ENCODE results near the gene KLF5.
"Not testable (repeated sequence)": the region's sequence is repeated elsewhere in the genome, so short reads cannot be mapped to it uniquely, and the experiment has no call there.

KLF5 gene

GRCh38 chr13:73090116-73090822 lies 31.5 kb downstream of the KLF5 start:
- H4K20me1 ChIP-seq = no peaks in the 10 kb centered on the region
- H3K4me3 ChIP-seq = no peak overlapping the region
- H3K36me3 ChIP-seq = no peaks in the 10 kb centered on the region
- no peak overlapping the region for H3K9ac ChIP-seq
- 0 out of 20 replicates have a peak, but pooled peaks cover 0 to 4% (median 0%) of the 10 kb centered on the region in 10 experiments for H3K4me1 ChIP-seq
- H3K4me2 ChIP-seq = no peak overlapping the region
- no peak overlapping the region for H3K27ac ChIP-seq
- no peaks in the 10 kb centered on the region for H3K27me3 ChIP-seq
- no peak for TF ChIP-seq Cebpa-rat (IDR thresholded peaks at IDR 0.05)
- peaks cover 13 to 22% (median 17%) of the 10 kb centered on the region in 11 experiments for H3K9me3 ChIP-seq (replicated peaks in 1 of 11)

GRCh38 chr13:73090823-73091187 lies 32.0 kb downstream of the KLF5 start:
- no peaks in the 10 kb centered on the region for H4K20me1 ChIP-seq
- TF ChIP-seq Cebpa-rat (IDR thresholded peaks at IDR 0.05) = no peak
- H3K27ac ChIP-seq = no peak overlapping the region
- H3K9me3 ChIP-seq (replicated peaks in 1 of 11) = peaks cover 13 to 22% (median 17%) of the 10 kb centered on the region in 11 experiments
- no peak overlapping the region for H3K4me3 ChIP-seq
- H3K4me2 ChIP-seq = no peak overlapping the region
- H3K27me3 ChIP-seq = no peaks in the 10 kb centered on the region
- 0 out of 20 replicates have a peak, but pooled peaks cover 0 to 4% (median 0%) of the 10 kb centered on the region in 10 experiments for H3K4me1 ChIP-seq
- H3K9ac ChIP-seq = no peak overlapping the region
- H3K36me3 ChIP-seq = no peaks in the 10 kb centered on the region

- Histone ChIP-seq H3K27ac (no peak overlapping the region), H3K9ac (no peak overlapping the region), H4K20me1 (no peaks in the 10 kb centered on the region), H3K36me3 (no peaks in the 10 kb centered on the region), H3K4me2 (no peak overlapping the region), H3K4me3 (no peak overlapping the region), H3K9me3 (replicated peaks in 1 of 11) (peaks cover 10 to 22% (median 14%) of the 10 kb centered on the region in 11 experiments), H3K27me3 (no peaks in the 10 kb centered on the region), H3K4me1 (0 out of 20 replicates have a peak, but pooled peaks cover 0 to 4% (median 0%) of the 10 kb centered on the region in 10 experiments)
- TF ChIP-seq Cebpa-rat (IDR thresholded peaks at IDR 0.05) = no peak
Observed at GRCh38 chr13:73092829-73093228, 34.0 kb downstream of the KLF5 start.

- Histone ChIP-seq H3K4me2 (no peak overlapping the region), H3K27ac (no peak overlapping the region), H3K27me3 (no peaks in the 10 kb centered on the region), H4K20me1 (no peaks in the 10 kb centered on the region), H3K4me1 (no peaks in the 10 kb centered on the region), H3K9me3 (replicated peaks in 1 of 11) (no peaks in the 10 kb centered on the region), H3K36me3 (no peaks in the 10 kb centered on the region), H3K4me3 (no peak overlapping the region), H3K9ac (no peak overlapping the region)
- TF ChIP-seq Cebpa-rat (IDR thresholded peaks at IDR 0.05) = no peak
Observed at GRCh38 chr13:73096173-73096572, 37.4 kb downstream of the KLF5 start.

- no peak overlapping the region for H3K4me2 ChIP-seq
- H3K27ac ChIP-seq = no peak overlapping the region
- H4K20me1 ChIP-seq = no peaks in the 10 kb centered on the region
- H3K4me1 ChIP-seq = no peaks in the 10 kb centered on the region
- no peaks in the 10 kb centered on the region for H3K27me3 ChIP-seq
- TF ChIP-seq Cebpa-rat (IDR thresholded peaks at IDR 0.05) = no peak
- H3K9me3 ChIP-seq (replicated peaks in 1 of 11) = no peaks in the 10 kb centered on the region
- H3K9ac ChIP-seq = no peak overlapping the region
- H3K36me3 ChIP-seq = no peaks in the 10 kb centered on the region
- H3K4me3 ChIP-seq = no peak overlapping the region
Observed at GRCh38 chr13:73096638-73097037, 37.8 kb downstream of the KLF5 start.

- not testable (repeated sequence) for H3K9me3 ChIP-seq (replicated peaks in 1 of 11); H3K4me1 ChIP-seq; H3K9ac ChIP-seq; H3K27me3 ChIP-seq; H4K20me1 ChIP-seq; H3K4me3 ChIP-seq; H3K27ac ChIP-seq; H3K4me2 ChIP-seq; H3K36me3 ChIP-seq
Observed at GRCh38 chr13:73100781-73101180, 42.0 kb downstream of the KLF5 start.

GRCh38 chr13:73101351-73102007 lies 42.7 kb downstream of the KLF5 start:
- Histone ChIP-seq H3K36me3 (no peaks in the 10 kb centered on the region), H3K9me3 (replicated peaks in 1 of 11) (no peaks in the 10 kb centered on the region), H3K4me1 (no peaks in the 10 kb centered on the region), H3K27ac (no peak overlapping the region), H3K9ac (no peak overlapping the region), H3K27me3 (no peaks in the 10 kb centered on the region), H3K4me3 (no peak overlapping the region), H4K20me1 (no peaks in the 10 kb centered on the region), H3K4me2 (no peak overlapping the region)
- no peak for TF ChIP-seq Cebpa-rat (IDR thresholded peaks at IDR 0.05)

- Histone ChIP-seq H3K27me3 (no peaks in the 10 kb centered on the region), H3K9ac (no peak overlapping the region), H3K27ac (no peak overlapping the region), H3K4me3 (no peak overlapping the region), H3K4me2 (no peak overlapping the region), H4K20me1 (no peaks in the 10 kb centered on the region), H3K4me1 (peaks cover 0 to 8% (median 0%) of the 10 kb centered on the region in 10 experiments; a peak in 4 of 20 replicates), H3K9me3 (replicated peaks in 1 of 11) (no peaks in the 10 kb centered on the region), H3K36me3 (no peaks in the 10 kb centered on the region)
- TF ChIP-seq Cebpa-rat (IDR thresholded peaks at IDR 0.05) = no peak
Observed at GRCh38 chr13:73103238-73103637, 44.4 kb downstream of the KLF5 start.

GRCh38 chr13:73106513-73107178 lies 47.8 kb downstream of the KLF5 start:
- Histone ChIP-seq H3K9ac (no peak overlapping the region), H3K27ac (no peak overlapping the region), H3K4me1 (peaks cover 0 to 8% (median 0%) of the 10 kb centered on the region in 10 experiments; a peak in 4 of 20 replicates), H3K27me3 (no peaks in the 10 kb centered on the region; a peak in 1 of 22 replicates), H3K4me3 (no peak overlapping the region), H4K20me1 (no peaks in the 10 kb centered on the region), H3K4me2 (no peak overlapping the region), H3K36me3 (no peaks in the 10 kb centered on the region), H3K9me3 (replicated peaks in 1 of 11) (no peaks in the 10 kb centered on the region)
- TF ChIP-seq Cebpa-rat (IDR thresholded peaks at IDR 0.05) = no peak
